A673 (cell line): ENCODE measurements around the gene DZIP1. TPM values are rescaled to one million over a fixed set of nuclear protein-coding genes. Genes with fewer than 3 reads are reported as not detected.

Experiments used
- BruUV-seq: library from RNA; stranded (reverse); fragments of 400-500 nt; replicated peaks from 2 replicates; lab custom pipeline; 2021; lab: Mats Ljungman, UMichigan
- CTCF ChIA-PET: fragments of 300-600 bp; sonication (Branson Sonifier 250); formaldehyde crosslinking; loops from one replicate; lab custom pipeline; 2022; ENCODE audit warnings: antibody characterized with exemption; lab: Charles Lee
- POLR2A ChIA-PET: fragments of 300-600 bp; sonication (Branson Sonifier 250); formaldehyde crosslinking; loops from one replicate; lab custom pipeline; 2022; ENCODE audit warnings: antibody characterized with exemption; ENCODE audit not compliant: low non-redundant PET; lab: Charles Lee
- DNase-seq: peaks from one replicate; pipeline ENCODE4 v3.0.0-alpha.2; 2015; ENCODE audit warnings: low spot score
- H3K27ac ChIP-seq: fragments of 200-600 bp; sonication (generic); 2 replicates; pipeline ENCODE4 v1.5.1; 2016; ENCODE audit warnings: mixed run types, low read depth, mild to moderate bottlenecking, mixed read lengths, antibody characterized with exemption, low read length; ENCODE audit not compliant: poor library complexity, severe bottlenecking
- H3K27me3 ChIP-seq: fragments of 200-600 bp; sonication (generic); replicated peaks from 2 replicates; pipeline ENCODE4 v1.6.1; 2017; ENCODE audit warnings: mixed run types, low read depth, mild to moderate bottlenecking, mixed read lengths, antibody characterized with exemption, low read length; ENCODE audit not compliant: insufficient read depth, poor library complexity
- H3K36me3 ChIP-seq: fragments of 200-600 bp; sonication (generic); 2 replicates; pipeline ENCODE4 v1.6.1; 2016; ENCODE audit warnings: mixed run types, mild to moderate bottlenecking, mixed read lengths, antibody characterized with exemption, low read length; ENCODE audit not compliant: insufficient read depth, poor library complexity, severe bottlenecking
- H3K4me1 ChIP-seq: fragments of 200-600 bp; sonication (generic); 2 replicates; pipeline ENCODE4 v1.6.1; 2017; ENCODE audit warnings: mixed run types, mild to moderate bottlenecking, mixed read lengths, antibody characterized with exemption, low read length; ENCODE audit not compliant: insufficient read depth, poor library complexity, severe bottlenecking
- H3K4me3 ChIP-seq: fragments of 200-600 bp; sonication (generic); 2 replicates; pipeline ENCODE4 v1.5.1; 2016; ENCODE audit warnings: low read depth, mixed run types, mild to moderate bottlenecking, mixed read lengths, low read length; ENCODE audit not compliant: poor library complexity, severe bottlenecking
- H3K9me3 ChIP-seq: fragments of 200-600 bp; sonication (generic); 2 replicates; pipeline ENCODE4 v1.6.1; 2016; ENCODE audit warnings: mixed run types, low read depth, mild to moderate bottlenecking, mixed read lengths, antibody characterized with exemption, low read length; ENCODE audit not compliant: poor library complexity, severe bottlenecking
- EZH2 ChIP-seq: fragments of 200-600 bp; sonication (generic); IDR thresholded peaks from 2 replicates; pipeline ENCODE4 v1.6.1; 2017; ENCODE audit warnings: borderline replicate concordance, low read depth, mild to moderate bottlenecking, mixed read lengths, antibody characterized with exemption, low read length; ENCODE audit not compliant: poor library complexity, severe bottlenecking
- intact Hi-C: fragments of 100-400 bp; cut with micrococcal nuclease; formaldehyde crosslinking; loops from one replicate; pipeline ENCODE4 v1.10.0; 2022; ENCODE audit not compliant: unreplicated experiment
- total RNA-seq: library from RNA; stranded (reverse); gene quantifications from 2 replicates; pipeline ENCODE4 v1.2.3, GENCODE V29; 2021
- TF ChIP-seq, protein P1 (sequence below): fragments of 300-800, 200-600 bp; sonication (generic); conservative IDR thresholded peaks from 2 replicates; pipeline ENCODE4 v1.5.1; 2017; ENCODE audit warnings: low read depth, mild to moderate bottlenecking, antibody characterized with exemption, low read length, moderate library complexity, mixed read lengths

DZIP1 gene
- total RNA-seq, 1 experiment from 2014 or later = 6.1 TPM

DNA sequence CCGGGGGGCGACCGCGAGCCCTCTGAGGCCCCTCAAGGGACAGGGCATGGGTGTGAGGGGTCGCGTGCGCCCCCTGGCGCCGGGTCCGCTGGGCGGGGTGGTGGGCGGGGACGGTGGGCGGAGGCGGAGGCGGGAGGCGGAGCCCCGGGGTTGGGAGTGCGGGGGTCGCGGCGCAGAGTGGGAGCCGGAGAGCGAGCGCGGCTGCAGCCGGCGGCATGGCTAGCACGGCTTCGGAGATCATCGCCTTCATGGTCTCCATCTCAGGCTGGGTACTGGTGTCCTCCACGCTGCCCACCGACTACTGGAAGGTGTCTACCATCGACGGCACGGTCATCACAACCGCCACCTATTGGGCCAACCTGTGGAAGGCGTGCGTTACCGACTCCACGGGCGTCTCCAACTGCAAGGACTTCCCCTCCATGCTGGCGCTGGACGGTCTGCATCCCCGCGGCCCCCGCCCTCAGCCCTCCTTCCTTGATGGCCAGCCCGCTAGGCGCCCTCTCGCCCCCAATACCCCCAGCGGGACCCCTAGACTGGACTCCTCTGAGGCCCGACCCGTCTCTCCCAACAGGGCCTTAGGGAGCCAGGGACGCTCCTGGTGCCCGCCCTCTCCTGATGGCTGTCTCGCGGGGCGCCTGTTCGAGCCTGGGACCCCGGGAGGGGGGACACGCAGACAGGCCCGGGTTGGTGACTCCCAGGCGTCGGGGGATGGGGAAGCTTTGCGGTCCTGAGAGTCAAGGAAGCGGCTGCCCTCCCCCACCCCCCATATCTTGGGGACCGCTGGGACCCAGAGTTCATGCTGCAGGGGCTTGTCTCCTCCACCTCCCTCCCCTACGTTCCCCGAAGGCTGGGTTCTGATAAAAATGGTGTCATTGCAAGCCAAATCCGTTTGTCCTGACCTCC is 91.7 kb downstream of the DZIP1 start, which contains the start of gene CLDN10:
TSS of gene CLDN10 (plus strand) at position 182 of the 903 bp plus-strand sequence. CDS start at position 216, 34 bp downstream.
- Histone ChIP-seq H3K27me3 (no peaks in the 10 kb centered on the region), H3K4me1 (no peaks in the 10 kb centered on the region), H3K36me3 (no peaks in the 10 kb centered on the region), H3K9me3 (no peaks in the 10 kb centered on the region), H3K27ac (no peak within 1 kb of the TSS), H3K4me3 (no peak within 1 kb of the TSS)
- POLR2A ChIA-PET = no interaction called here
- TF ChIP-seq EZH2 = no peak
- TF ChIP-seq, protein P1, sequence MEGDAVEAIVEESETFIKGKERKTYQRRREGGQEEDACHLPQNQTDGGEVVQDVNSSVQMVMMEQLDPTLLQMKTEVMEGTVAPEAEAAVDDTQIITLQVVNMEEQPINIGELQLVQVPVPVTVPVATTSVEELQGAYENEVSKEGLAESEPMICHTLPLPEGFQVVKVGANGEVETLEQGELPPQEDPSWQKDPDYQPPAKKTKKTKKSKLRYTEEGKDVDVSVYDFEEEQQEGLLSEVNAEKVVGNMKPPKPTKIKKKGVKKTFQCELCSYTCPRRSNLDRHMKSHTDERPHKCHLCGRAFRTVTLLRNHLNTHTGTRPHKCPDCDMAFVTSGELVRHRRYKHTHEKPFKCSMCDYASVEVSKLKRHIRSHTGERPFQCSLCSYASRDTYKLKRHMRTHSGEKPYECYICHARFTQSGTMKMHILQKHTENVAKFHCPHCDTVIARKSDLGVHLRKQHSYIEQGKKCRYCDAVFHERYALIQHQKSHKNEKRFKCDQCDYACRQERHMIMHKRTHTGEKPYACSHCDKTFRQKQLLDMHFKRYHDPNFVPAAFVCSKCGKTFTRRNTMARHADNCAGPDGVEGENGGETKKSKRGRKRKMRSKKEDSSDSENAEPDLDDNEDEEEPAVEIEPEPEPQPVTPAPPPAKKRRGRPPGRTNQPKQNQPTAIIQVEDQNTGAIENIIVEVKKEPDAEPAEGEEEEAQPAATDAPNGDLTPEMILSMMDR = peak; percentile 39
- intact Hi-C loops = no loop called here
- DNase-seq = no peak
- CTCF ChIA-PET = no interaction called here
- no TSS peak for BruUV-seq

DNA sequence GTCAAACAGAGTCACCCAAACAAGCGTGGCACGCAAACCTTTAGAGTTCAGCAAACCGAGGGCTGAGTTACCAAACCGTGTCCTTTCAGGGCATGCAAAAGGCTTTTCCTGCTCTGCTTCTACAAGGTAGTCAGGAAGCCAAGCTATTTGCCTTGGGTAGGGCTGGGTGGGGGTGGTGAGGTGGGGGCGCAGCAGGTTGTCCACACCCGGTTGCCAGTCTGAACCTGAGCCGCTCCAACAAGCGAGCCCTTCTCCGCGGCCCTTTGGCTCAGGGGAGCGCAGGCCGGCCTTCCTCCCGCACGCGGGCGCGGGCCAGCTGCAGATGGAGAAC is 92.3 kb downstream of the DZIP1 start:
- Histone ChIP-seq H3K27ac (no peak overlapping the region), H3K4me3 (no peak overlapping the region), H3K9me3 (no peaks in the 10 kb centered on the region), H3K27me3 (no peaks in the 10 kb centered on the region), H3K4me1 (no peaks in the 10 kb centered on the region), H3K36me3 (no peaks in the 10 kb centered on the region)
- DNase-seq = no peak
- intact Hi-C loops = no loop called here
- TF ChIP-seq, protein P1 = no peak
- TF ChIP-seq EZH2 = no peak
- ChIA-PET POLR2A (no interaction called here), CTCF (no interaction called here)
- no TSS peak for BruUV-seq

DNA sequence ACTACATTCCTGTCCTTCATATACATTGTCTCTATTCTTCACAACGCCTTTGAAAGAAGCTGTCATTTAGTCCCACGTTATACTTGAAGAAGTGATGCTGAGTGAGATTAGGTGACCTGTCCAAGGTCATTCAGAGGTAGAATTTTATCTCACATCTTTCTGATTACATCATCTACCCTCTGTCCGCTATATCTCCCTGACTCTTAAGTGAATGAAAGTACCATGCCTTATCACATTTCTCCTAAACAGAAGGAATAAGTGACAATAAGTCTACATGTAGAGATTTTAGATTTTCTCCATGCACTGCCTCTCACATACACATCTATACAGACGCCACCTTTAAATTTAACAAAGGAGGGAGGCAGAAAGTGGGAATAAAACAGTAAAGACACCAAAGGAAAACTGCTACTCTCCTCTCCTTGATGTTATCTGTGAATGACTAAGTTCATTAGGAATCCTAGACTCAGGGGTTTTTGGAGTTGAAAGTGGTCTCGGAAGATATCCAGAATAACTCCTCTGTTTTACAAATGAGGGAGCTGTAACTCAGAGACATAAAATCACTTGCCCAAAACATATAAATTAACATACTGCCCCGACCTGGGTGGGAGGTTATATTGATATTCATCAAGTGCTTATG is 96.9 kb downstream of the DZIP1 start:
- BruUV-seq = no TSS peak
- no peak for DNase-seq
- TF ChIP-seq, protein P1 = no peak
- no peak for TF ChIP-seq EZH2
- ChIA-PET CTCF (no interaction called here), POLR2A (no interaction called here)
- Histone ChIP-seq H3K27me3 (no peaks in the 10 kb centered on the region), H3K9me3 (no peaks in the 10 kb centered on the region), H3K36me3 (no peaks in the 10 kb centered on the region), H3K4me3 (no peak overlapping the region), H3K4me1 (no peaks in the 10 kb centered on the region), H3K27ac (no peak overlapping the region)
- intact Hi-C loops = no loop called here
